ENCODE results near the gene HOXA13.

The HOXA13 gene

GRCh38 chr7:27185013-27185853, 14.7 kb downstream of the HOXA13 start, which contains the start of gene HOXA11:
Gene HOXA11 (minus strand): TSS chr7:27185232. CDS start chr7:27185144, 88 bp downstream.
- H3K27ac Mint-ChIP-seq = peak within 1 kb of the TSS; percentile 30
- no peaks in the 10 kb centered on the region for H3K36me3 Mint-ChIP-seq (ENCODE audit: low read depth)
- peak within 1 kb of the TSS; percentile 69 for H3K4me3 Mint-ChIP-seq

GRCh38 chr7:27184337-27185012, 15.4 kb downstream of the HOXA13 start:
- Mint-ChIP-seq H3K27me3 (peaks cover 83% of the 10 kb centered on the region), H3K4me3 (peak overlapping the region; percentile 69), H3K9me3 (no peaks in the 10 kb centered on the region), H3K4me1 (ENCODE audit: low read depth) (peaks cover 37% of the 10 kb centered on the region), H3K36me3 (ENCODE audit: low read depth) (no peaks in the 10 kb centered on the region), H3K27ac (no peak overlapping the region)

More at GRCh38 chr7:27185013-27185853, 14.7 kb downstream of the HOXA13 start, which contains the start of gene HOXA11:
- peaks cover 83% of the 10 kb centered on the region for H3K27me3 Mint-ChIP-seq
- H3K9me3 Mint-ChIP-seq = no peaks in the 10 kb centered on the region
- peaks cover 37% of the 10 kb centered on the region for H3K4me1 Mint-ChIP-seq (ENCODE audit: low read depth)

- Mint-ChIP-seq H3K9me3 (no peaks in the 10 kb centered on the region), H3K27me3 (peaks cover 85% of the 10 kb centered on the region), H3K27ac (no peak overlapping the region), H3K4me1 (ENCODE audit: low read depth) (peaks cover 41% of the 10 kb centered on the region), H3K4me3 (peak overlapping the region; percentile 69), H3K36me3 (ENCODE audit: low read depth) (no peaks in the 10 kb centered on the region)
Observed at GRCh38 chr7:27183682-27184336, 16.1 kb downstream of the HOXA13 start.

GRCh38 chr7:27182861-27183681, 16.8 kb downstream of the HOXA13 start:
- H3K9me3 Mint-ChIP-seq = no peaks in the 10 kb centered on the region
- H3K4me3 Mint-ChIP-seq = no peak overlapping the region
- peaks cover 34% of the 10 kb centered on the region for H3K4me1 Mint-ChIP-seq (ENCODE audit: low read depth)
- H3K27me3 Mint-ChIP-seq = peaks cover 84% of the 10 kb centered on the region
- H3K27ac Mint-ChIP-seq = no peak overlapping the region
- H3K36me3 Mint-ChIP-seq (ENCODE audit: low read depth) = no peaks in the 10 kb centered on the region

GRCh38 chr7:27182285-27182841, 17.5 kb downstream of the HOXA13 start:
- peaks cover 82% of the 10 kb centered on the region for H3K27me3 Mint-ChIP-seq
- H3K4me1 Mint-ChIP-seq (ENCODE audit: low read depth) = peaks cover 29% of the 10 kb centered on the region
- no peak overlapping the region for H3K27ac Mint-ChIP-seq
- H3K9me3 Mint-ChIP-seq = no peaks in the 10 kb centered on the region
- no peak overlapping the region for H3K4me3 Mint-ChIP-seq
- no peaks in the 10 kb centered on the region for H3K36me3 Mint-ChIP-seq (ENCODE audit: low read depth)

GRCh38 chr7:27181795-27182275, 18.1 kb downstream of the HOXA13 start:
- peaks cover 29% of the 10 kb centered on the region for H3K4me1 Mint-ChIP-seq (ENCODE audit: low read depth)
- H3K27me3 Mint-ChIP-seq = peaks cover 76% of the 10 kb centered on the region
- H3K36me3 Mint-ChIP-seq (ENCODE audit: low read depth) = no peaks in the 10 kb centered on the region
- H3K4me3 Mint-ChIP-seq = no peak overlapping the region
- no peak overlapping the region for H3K27ac Mint-ChIP-seq
- no peaks in the 10 kb centered on the region for H3K9me3 Mint-ChIP-seq

- no peaks in the 10 kb centered on the region for H3K36me3 Mint-ChIP-seq (ENCODE audit: low read depth)
- H3K4me3 Mint-ChIP-seq = no peak overlapping the region
- peaks cover 76% of the 10 kb centered on the region for H3K27me3 Mint-ChIP-seq
Observed at GRCh38 chr7:27180431-27181420, 19.2 kb downstream of the HOXA13 start.

GRCh38 chr7:27179503-27180430, 20.1 kb downstream of the HOXA13 start:
- H3K9me3 Mint-ChIP-seq = no peaks in the 10 kb centered on the region
- peaks cover 19% of the 10 kb centered on the region for H3K4me1 Mint-ChIP-seq (ENCODE audit: low read depth)
- H3K36me3 Mint-ChIP-seq (ENCODE audit: low read depth) = no peaks in the 10 kb centered on the region
- H3K4me3 Mint-ChIP-seq = peak overlapping the region; percentile 4
- H3K27me3 Mint-ChIP-seq = peaks cover 74% of the 10 kb centered on the region
- no peak overlapping the region for H3K27ac Mint-ChIP-seq

More at GRCh38 chr7:27180431-27181420, 19.2 kb downstream of the HOXA13 start:
- Mint-ChIP-seq H3K4me1 (ENCODE audit: low read depth) (peaks cover 25% of the 10 kb centered on the region), H3K9me3 (no peaks in the 10 kb centered on the region), H3K27ac (no peak overlapping the region)

- Mint-ChIP-seq H3K4me1 (ENCODE audit: low read depth) (peaks cover 18% of the 10 kb centered on the region), H3K9me3 (no peaks in the 10 kb centered on the region), H3K27ac (no peak overlapping the region), H3K36me3 (ENCODE audit: low read depth) (no peaks in the 10 kb centered on the region), H3K27me3 (peaks cover 73% of the 10 kb centered on the region), H3K4me3 (no peak overlapping the region)
Observed at GRCh38 chr7:27179030-27179429, 20.9 kb downstream of the HOXA13 start.

- Mint-ChIP-seq H3K27ac (no peak overlapping the region), H3K9me3 (no peaks in the 10 kb centered on the region)
Observed at GRCh38 chr7:27178366-27178765, 21.5 kb downstream of the HOXA13 start.

GRCh38 chr7:27177795-27178320, 22.0 kb downstream of the HOXA13 start:
- no peak overlapping the region for H3K27ac Mint-ChIP-seq
- peaks cover 13% of the 10 kb centered on the region for H3K4me1 Mint-ChIP-seq (ENCODE audit: low read depth)
- H3K27me3 Mint-ChIP-seq = peaks cover 65% of the 10 kb centered on the region
- no peaks in the 10 kb centered on the region for H3K36me3 Mint-ChIP-seq (ENCODE audit: low read depth)
- H3K9me3 Mint-ChIP-seq = no peaks in the 10 kb centered on the region
- no peak overlapping the region for H3K4me3 Mint-ChIP-seq

More at GRCh38 chr7:27178366-27178765, 21.5 kb downstream of the HOXA13 start:
- no peak overlapping the region for H3K4me3 Mint-ChIP-seq
- H3K27me3 Mint-ChIP-seq = peaks cover 68% of the 10 kb centered on the region
- H3K4me1 Mint-ChIP-seq (ENCODE audit: low read depth) = peaks cover 13% of the 10 kb centered on the region
- no peaks in the 10 kb centered on the region for H3K36me3 Mint-ChIP-seq (ENCODE audit: low read depth)

Measured in stimulated activated naive CD8-positive, alpha-beta T cell treated with anti-CD3 and anti-CD28 coated beads, Interleukin-15, Interleukin-2, amounts not matched to agents 100 ng/mL and 50 ng/mL, for 24 hours (primary cell).